H1 (cell line): ENCODE results near the gene THAP4. TPM values are rescaled to one million over a fixed set of nuclear protein-coding genes. Genes with fewer than 3 reads are reported as not detected.

ENCODE experiments used
- CTCF ChIA-PET: fragments of 300-600 bp; sonication (Branson Sonifier 250); formaldehyde crosslinking; loops from one replicate; lab custom pipeline; 2021; ENCODE audit not compliant: partially characterized antibody; lab: Charles Lee
- POLR2A ChIA-PET: fragments of 300-600 bp; sonication (Branson Sonifier 250); formaldehyde crosslinking; loops from one replicate; lab custom pipeline; 2021; ENCODE audit warnings: inconsistent platforms; ENCODE audit not compliant: partially characterized antibody; lab: Charles Lee
- DNase-seq, 2 experiments: peaks; one replicate each; pipeline versions ENCODE4 v3.0.0 to v3.0.0-alpha.2; 2010 to 2022; ENCODE audit warnings: low spot score in 2 of 2, low read depth in 1 of 2, mixed read lengths in 1 of 2
- FAIRE-seq: peaks from 2 replicates; lab custom pipeline; 2011; peaks lifted over from hg19 to GRCh38; lab: Jason Lieb, UNC
- H2AFZ ChIP-seq: 2 replicates; pipeline ENCODE4 v1.8.1; 2012; ENCODE audit warnings: low read length, inconsistent platforms
- H2AK5ac ChIP-seq: 2 replicates; pipeline ENCODE4 v1.6.1; 2013; ENCODE audit warnings: low read depth, low read length
- H2BK120ac ChIP-seq: replicated peaks from 2 replicates; pipeline ENCODE3; 2013; ENCODE audit warnings: low read depth, low read length, inconsistent platforms
- H2BK12ac ChIP-seq: 2 replicates; pipeline ENCODE4 v1.6.1; 2013; ENCODE audit warnings: low read depth, low read length
- H2BK15ac ChIP-seq: 2 replicates; pipeline ENCODE4 v1.6.1; 2013; ENCODE audit warnings: low read length
- H2BK20ac ChIP-seq: 2 replicates; pipeline ENCODE4 v1.6.1; 2013; ENCODE audit warnings: low read length
- H2BK5ac ChIP-seq: 2 replicates; pipeline ENCODE4 v1.6.1; 2013; ENCODE audit warnings: low read depth, low read length
- H3K14ac ChIP-seq: 2 replicates; pipeline ENCODE4 v1.6.1; 2013; ENCODE audit warnings: inconsistent platforms; ENCODE audit not compliant: insufficient read length
- H3K18ac ChIP-seq: 2 replicates; pipeline ENCODE4 v1.6.1; 2013; ENCODE audit warnings: low read length; ENCODE audit errors: extremely low read depth
- H3K23ac ChIP-seq: 2 replicates; pipeline ENCODE4 v1.6.1; 2013; ENCODE audit warnings: inconsistent platforms; ENCODE audit not compliant: insufficient read length
- H3K23me2 ChIP-seq: 2 replicates; pipeline ENCODE4 v1.6.1; 2013; ENCODE audit warnings: low read depth, low read length
- H3K27ac ChIP-seq: 2 replicates; pipeline ENCODE4 v1.6.1; 2011; ENCODE audit warnings: low read depth, low read length, inconsistent platforms
- H3K27me3 ChIP-seq, 4 experiments: replicated peaks in 1 of 4; 1 replicate in 1 of 4; 2 replicates in 3 of 4; pipeline versions ENCODE4 v1.6.1 to v1.8.1; 2011 to 2013; ENCODE audit warnings: low read length in 3 of 4, mild to moderate bottlenecking in 3 of 4, inconsistent platforms in 2 of 4, mixed read lengths in 2 of 4, moderate library complexity in 1 of 4; ENCODE audit not compliant: control insufficient read depth in 3 of 4, insufficient read depth in 3 of 4; ENCODE audit errors: extremely low read depth in 1 of 4
- H3K36me3 ChIP-seq, 4 experiments: 2 replicates each; pipeline versions ENCODE4 v1.6.1 to v1.8.1; 2011 to 2013; ENCODE audit warnings: mild to moderate bottlenecking in 4 of 4, low read length in 3 of 4, moderate library complexity in 2 of 4, control low read depth in 1 of 4, inconsistent platforms in 1 of 4; ENCODE audit not compliant: insufficient read depth in 4 of 4, control insufficient read depth in 2 of 4
- H3K4ac ChIP-seq: replicated peaks from 2 replicates; pipeline ENCODE3; 2013; ENCODE audit warnings: low read length, low read depth, mixed read lengths, inconsistent platforms; ENCODE audit not compliant: insufficient read length
- H3K4me1 ChIP-seq, 4 experiments: replicated peaks in 1 of 4; 1 replicate in 1 of 4; 2 replicates in 3 of 4; pipeline versions ENCODE4 v1.6.1 to v1.8.1; 2011 to 2013; ENCODE audit warnings: low read length in 3 of 4, inconsistent platforms in 2 of 4, mixed read lengths in 1 of 4; ENCODE audit not compliant: insufficient read depth in 4 of 4, control insufficient read depth in 3 of 4
- H3K4me2 ChIP-seq, 2 experiments: 2 replicates each; pipeline versions ENCODE4 v1.6.1 to v1.8.1; 2011 to 2013; ENCODE audit warnings: low read depth in 2 of 2, low read length in 2 of 2, control low read depth in 1 of 2, inconsistent platforms in 1 of 2, mild to moderate bottlenecking in 1 of 2; ENCODE audit not compliant: insufficient read depth in 1 of 2
- H3K4me3 ChIP-seq, 4 experiments: fragments of 200-600, 300-600 bp in 1 of 4; sonication (generic), shearing (Covaris generic), sonication (Bioruptor Twin) in 1 of 4; 2 replicates each; pipeline versions ENCODE4 v1.5.1 to v1.8.1; 2011 to 2016; ENCODE audit warnings: low read length in 4 of 4, low read depth in 3 of 4, control low read depth in 2 of 4, inconsistent platforms in 2 of 4, mild to moderate bottlenecking in 2 of 4, mixed read lengths in 1 of 4, moderate library complexity in 1 of 4; ENCODE audit not compliant: insufficient read depth in 2 of 4; ENCODE audit errors: extremely low read depth in 1 of 4
- H3K56ac ChIP-seq: replicated peaks from 2 replicates; pipeline ENCODE3; 2013; ENCODE audit warnings: low read depth, mild to moderate bottlenecking, mixed read lengths, low read length, inconsistent platforms; ENCODE audit not compliant: insufficient read length
- H3K79me1 ChIP-seq: 2 replicates; pipeline ENCODE4 v1.6.1; 2013; ENCODE audit warnings: low read depth, low read length, control low read depth
- H3K79me2 ChIP-seq, 2 experiments: 2 replicates each; pipeline versions ENCODE4 v1.6.1 to v1.8.1; 2012 to 2013; ENCODE audit warnings: low read length in 2 of 2, mild to moderate bottlenecking in 2 of 2, inconsistent platforms in 1 of 2; ENCODE audit not compliant: insufficient read depth in 2 of 2, control insufficient read depth in 1 of 2
- H3K9ac ChIP-seq, 4 experiments: replicated peaks in 1 of 4; 1 replicate in 1 of 4; 2 replicates in 3 of 4; pipeline versions ENCODE4 v1.6.1 to v1.8.1; 2011 to 2013; ENCODE audit warnings: low read depth in 3 of 4, low read length in 3 of 4, control low read depth in 2 of 4, mild to moderate bottlenecking in 2 of 4, moderate library complexity in 2 of 4, inconsistent platforms in 1 of 4; ENCODE audit errors: extremely low read depth in 1 of 4
- H3K9me3 ChIP-seq, 2 experiments: 2 replicates each; pipeline versions ENCODE4 v1.6.1 to v1.8.1; 2012 to 2013; ENCODE audit warnings: mild to moderate bottlenecking in 2 of 2, moderate library complexity in 2 of 2, control low read depth in 1 of 2, inconsistent platforms in 1 of 2, low read depth in 1 of 2, low read length in 1 of 2, mixed read lengths in 1 of 2; ENCODE audit not compliant: insufficient read depth in 2 of 2
- H4K20me1 ChIP-seq, 2 experiments: replicated peaks in 1 of 2; 2 replicates each; pipeline versions ENCODE3 to v1.8.1; 2011 to 2013; ENCODE audit warnings: inconsistent platforms in 2 of 2, low read length in 2 of 2, mild to moderate bottlenecking in 1 of 2; ENCODE audit not compliant: insufficient read depth in 2 of 2, control insufficient read depth in 1 of 2
- H4K5ac ChIP-seq: 2 replicates; pipeline ENCODE4 v1.6.1; 2013; ENCODE audit warnings: low read length, low read depth, mixed read lengths, inconsistent platforms; ENCODE audit not compliant: insufficient read length
- H4K8ac ChIP-seq: 2 replicates; pipeline ENCODE4 v1.8.0; 2013; ENCODE audit warnings: mild to moderate bottlenecking, moderate library complexity, low read length, inconsistent platforms; ENCODE audit not compliant: insufficient read depth; ENCODE audit errors: extremely low read depth
- H4K91ac ChIP-seq: replicated peaks from 2 replicates; pipeline ENCODE3; 2013; ENCODE audit warnings: low read length, mixed read lengths, inconsistent platforms; ENCODE audit not compliant: insufficient read length
- WGBS, 2 experiments: shearing (Covaris generic) in 1 of 2; methylation state at CpG; one replicate each; pipeline versions ENCODE4 v1.1.6 to v1.1.7; 2013 to 2015; ENCODE audit warnings: low lambda C conversion rate in 2 of 2, mixed read lengths in 2 of 2, inconsistent platforms in 1 of 2, low coverage in 1 of 2, missing lambda C conversion rate in 1 of 2; ENCODE audit not compliant: insufficient replicate concordance in 2 of 2, insufficient coverage in 1 of 2, insufficient read length in 1 of 2; ENCODE audit errors: extremely low coverage in 1 of 2, missing lambda C conversion rate in 1 of 2; 5-methylcytosine and 5-hydroxymethylcytosine counted together
- polyA plus RNA-seq, 7 experiments: library from polyadenylated mRNA; depleted of rRNA in 3 of 7; stranded (reverse) in 5 of 7; unstranded in 2 of 7; fragments of >200 nt in 5 of 7; fragments of 200-250 nt in 2 of 7; gene quantifications; 1 replicate in 5 of 7; 2 replicates in 1 of 7; 4 replicates in 1 of 7; pipeline versions ENCODE4 v1.2.1 to v1.2.3, GENCODE V29; 2011 to 2013; ENCODE audit warnings: missing spikeins in 2 of 7, mixed read lengths in 2 of 7
- total RNA-seq: library from RNA; stranded (reverse); fragmentation: NEBNext Ultra II Directional; extraction: Animal tissue kit (Norgen Biotek cat#: 25700); gene quantifications from 2 replicates; pipeline ENCODE4 v1.2.1, GENCODE V29; 2021

Gene THAP4
- total and polyA plus RNA-seq, 2 of the 8 experiments (the other 6 are each of a cell fraction or from before 2014, with no cell fraction given) = 78.9 to 83.6 TPM

DNA sequence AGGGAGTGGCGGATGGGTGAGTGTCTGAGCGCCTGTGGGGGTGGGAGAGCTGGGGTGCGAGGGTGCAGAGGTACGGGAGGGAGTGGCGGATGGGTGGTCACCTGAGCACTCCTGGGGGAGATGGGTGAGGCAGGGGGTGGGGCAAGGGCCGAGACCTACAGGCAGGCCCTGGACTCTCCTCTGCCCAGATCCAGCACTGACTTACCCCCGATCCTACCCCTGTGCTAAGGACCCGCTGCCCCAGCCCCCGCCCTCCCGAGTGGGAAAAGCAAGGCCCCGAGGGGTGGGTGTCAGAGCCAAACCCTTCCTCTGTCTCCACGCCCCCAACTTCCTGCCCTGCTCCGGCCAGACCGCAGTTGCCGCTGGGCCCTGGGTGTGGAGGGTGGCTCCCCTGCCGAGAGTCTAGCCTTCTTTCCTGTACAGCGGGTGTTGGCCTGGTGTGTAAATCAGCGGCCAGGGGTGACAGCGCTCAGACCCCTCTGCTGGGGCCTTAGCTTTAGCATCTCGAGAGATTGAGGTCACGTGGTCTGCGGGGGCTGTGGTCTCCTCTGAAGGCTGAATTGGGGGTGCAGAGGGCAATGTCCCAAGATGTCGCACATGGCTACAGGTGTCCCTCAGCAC lies 65.9 kb downstream of the THAP4 start:
- H4K20me1 ChIP-seq = peaks cover 0 to 7% of the 10 kb centered on the region in 2 experiments

More for the DNA sequence above, 65.9 kb downstream of the THAP4 start:
- no peak overlapping the region for H4K5ac ChIP-seq
- no peak overlapping the region for H2BK15ac ChIP-seq
- no peak overlapping the region for H2AK5ac ChIP-seq
- ChIA-PET CTCF (interaction anchor here (1.1 kb wide), 1 partner anchor 88 kb away, joined by 3 read pairs; no protein-coding TSS in a partner anchor), POLR2A (interaction anchor here (0.6 to 3.5 kb wide), 2 partner anchors 11 to 222 kb away, joined by 3 to 22 read pairs; partner anchors contain the start of gene BOK)
- H2BK5ac ChIP-seq = no peak overlapping the region
- peak overlapping the region in 1 of 2 experiments; percentile 28; a peak in 2 of 4 replicates for H3K4me2 ChIP-seq
- H3K23ac ChIP-seq = no peak overlapping the region
- no peak overlapping the region for H3K4me3 ChIP-seq
- no peak overlapping the region for H2BK120ac ChIP-seq
- 74% methylated on average over 14 of the region's 23 CpGs; no CpG with 5 or more reads in 1 of the 2 experiments for WGBS, 2 experiments
- H4K91ac ChIP-seq = no peak overlapping the region
- no peak overlapping the region for H3K56ac ChIP-seq
- no peak overlapping the region for H2AFZ ChIP-seq
- H3K18ac ChIP-seq = no peak overlapping the region
- H3K23me2 ChIP-seq = peaks cover 6% of the 10 kb centered on the region; the same call in 1 of the 2 replicates
- no peaks in the 10 kb centered on the region; the same call in none of the 2 replicates for H3K79me1 ChIP-seq
- H3K14ac ChIP-seq = no peak overlapping the region
- no peak overlapping the region for H4K8ac ChIP-seq
- no peak overlapping the region for H2BK12ac ChIP-seq
- no peak overlapping the region for H3K27ac ChIP-seq
- DNase-seq (no peak), FAIRE-seq (no peak)
- no peak overlapping the region for H2BK20ac ChIP-seq
- H3K4ac ChIP-seq = no peak overlapping the region
- H3K36me3 ChIP-seq = peaks cover 0 to 4% (median 2%) of the 10 kb centered on the region in 4 experiments; a peak in 2 of 8 replicates
- peaks cover 0 to 16% (median 2%) of the 10 kb centered on the region in 4 experiments; a peak in 3 of 7 replicates for H3K4me1 ChIP-seq
- H3K9ac ChIP-seq = no peak overlapping the region
- peaks cover 0 to 2% (median 0%) of the 10 kb centered on the region in 4 experiments; a peak in 3 of 7 replicates for H3K27me3 ChIP-seq
- no peaks in the 10 kb centered on the region for H3K9me3 ChIP-seq
- no peaks in the 10 kb centered on the region; a peak in 1 of 4 replicates for H3K79me2 ChIP-seq
